ENCODE data around the gene PRCC.

Gene PRCC

GRCh38 chr1:156808186-156809030, 41.1 kb downstream of the PRCC start:
- TF ChIP-seq CTCF (IDR thresholded peaks at IDR 0.05; ENCODE audit: control extremely low read depth, extremely low read depth, low read depth, missing control alignments): no peak
- ChIA-PET POLR2A (interaction anchor here (1.0 kb wide), 1 partner anchor 9 kb away, joined by 3 read pairs; no protein-coding TSS in a partner anchor), CTCF (interaction anchor here (1.2 to 11.5 kb wide), 7 partner anchors 10 to 119 kb away, joined by 3 to 106 read pairs (median 13); partner anchors contain the start of genes INSRR and NTRK1)
- no peak for DNase-seq (ENCODE audit: extremely low spot score)

- DNase-seq (ENCODE audit: extremely low spot score): no peak
- CTCF ChIA-PET: interaction anchor here (1.0 to 11.5 kb wide), 5 partner anchors 11 to 83 kb away, joined by 3 to 106 read pairs (median 13); partner anchors contain the start of genes INSRR and NTRK1
- TF ChIP-seq CTCF (IDR thresholded peaks at IDR 0.05; ENCODE audit: control extremely low read depth, extremely low read depth, low read depth, missing control alignments): no peak
- POLR2A ChIA-PET: interaction anchor here (1.0 kb wide), 1 partner anchor 8 kb away, joined by 3 read pairs; no protein-coding TSS in a partner anchor
These were observed 41.9 kb downstream of the PRCC start for GRCh38 chr1:156809281-156809680.

- POLR2A ChIA-PET: interaction anchor here (1.0 kb wide), 1 partner anchor 8 kb away, joined by 3 read pairs; no protein-coding TSS in a partner anchor
- CTCF ChIA-PET: interaction anchor here (1.0 to 11.5 kb wide), 7 partner anchors 11 to 81 kb away, joined by 3 to 106 read pairs (median 4); partner anchors contain the start of genes INSRR and NTRK1
- DNase-seq (ENCODE audit: extremely low spot score): no peak
- no peak for TF ChIP-seq CTCF (IDR thresholded peaks at IDR 0.05; ENCODE audit: control extremely low read depth, extremely low read depth, low read depth, missing control alignments)
These were observed 42.5 kb downstream of the PRCC start for GRCh38 chr1:156809711-156810366.

GRCh38 chr1:156811168-156811567, 43.8 kb downstream of the PRCC start:
- POLR2A ChIA-PET: no interaction called here
- CTCF ChIA-PET: interaction anchor here (1.1 to 11.5 kb wide), 6 partner anchors 11 to 84 kb away, joined by 3 to 106 read pairs (median 4); no protein-coding TSS in a partner anchor
- no peak for TF ChIP-seq CTCF (IDR thresholded peaks at IDR 0.05; ENCODE audit: control extremely low read depth, extremely low read depth, low read depth, missing control alignments)
- no peak for DNase-seq (ENCODE audit: extremely low spot score)

- POLR2A ChIA-PET: no interaction called here
- no peak for TF ChIP-seq CTCF (IDR thresholded peaks at IDR 0.05; ENCODE audit: control extremely low read depth, extremely low read depth, low read depth, missing control alignments)
- CTCF ChIA-PET: interaction anchor here (1.0 to 11.5 kb wide), 7 partner anchors 10 to 122 kb away, joined by 3 to 106 read pairs (median 5); partner anchors contain the start of gene INSRR
- DNase-seq (ENCODE audit: extremely low spot score): no peak
These were observed 45.1 kb downstream of the PRCC start for GRCh38 chr1:156812293-156812990.

Measured in GM10248 (cell line).